ENCODE results near the gene ATP1B2.
A peak's percentile ranks its signal among the peaks of the same experiment; 100 is the strongest.

Gene ATP1B2

DNA sequence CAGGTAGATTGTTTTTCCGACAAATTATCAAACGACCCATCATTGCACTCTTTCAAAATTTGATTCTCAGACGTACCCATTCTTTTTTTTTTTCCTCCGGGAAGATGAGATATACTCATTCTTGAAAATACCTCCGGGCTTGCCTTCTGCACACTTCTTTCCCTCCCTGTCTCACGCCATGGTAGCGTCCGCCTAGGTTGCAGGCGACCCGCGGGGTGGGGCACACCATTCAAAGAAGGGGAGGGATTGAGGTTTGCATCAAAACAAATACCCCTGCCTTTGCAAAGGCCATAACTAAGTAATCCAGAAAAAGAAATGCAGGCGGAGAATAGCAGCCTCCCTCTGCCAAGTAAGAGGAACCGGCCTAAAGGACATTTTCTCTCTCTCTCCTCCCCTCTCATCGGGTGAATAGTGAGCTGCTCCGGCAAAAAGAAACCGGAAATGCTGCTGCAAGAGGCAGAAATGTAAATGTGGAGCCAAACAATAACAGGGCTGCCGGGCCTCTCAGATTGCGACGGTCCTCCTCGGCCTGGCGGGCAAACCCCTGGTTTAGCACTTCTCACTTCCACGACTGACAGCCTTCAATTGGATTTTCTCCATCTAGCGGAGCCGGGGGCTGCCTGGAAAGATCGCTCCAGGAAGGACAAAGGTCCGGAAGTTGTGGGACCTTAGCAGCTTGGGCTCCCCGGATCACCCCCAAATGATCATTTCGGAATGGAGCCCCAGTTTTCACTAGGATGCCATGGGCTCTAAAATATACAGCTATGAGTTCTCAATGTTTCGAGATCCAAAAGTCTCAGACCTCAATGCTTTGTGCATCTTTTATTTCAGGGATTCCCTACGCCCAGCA is 35.7 kb downstream of the ATP1B2 start:
- DNase-seq = peak; percentile 71 to 78

DNA sequence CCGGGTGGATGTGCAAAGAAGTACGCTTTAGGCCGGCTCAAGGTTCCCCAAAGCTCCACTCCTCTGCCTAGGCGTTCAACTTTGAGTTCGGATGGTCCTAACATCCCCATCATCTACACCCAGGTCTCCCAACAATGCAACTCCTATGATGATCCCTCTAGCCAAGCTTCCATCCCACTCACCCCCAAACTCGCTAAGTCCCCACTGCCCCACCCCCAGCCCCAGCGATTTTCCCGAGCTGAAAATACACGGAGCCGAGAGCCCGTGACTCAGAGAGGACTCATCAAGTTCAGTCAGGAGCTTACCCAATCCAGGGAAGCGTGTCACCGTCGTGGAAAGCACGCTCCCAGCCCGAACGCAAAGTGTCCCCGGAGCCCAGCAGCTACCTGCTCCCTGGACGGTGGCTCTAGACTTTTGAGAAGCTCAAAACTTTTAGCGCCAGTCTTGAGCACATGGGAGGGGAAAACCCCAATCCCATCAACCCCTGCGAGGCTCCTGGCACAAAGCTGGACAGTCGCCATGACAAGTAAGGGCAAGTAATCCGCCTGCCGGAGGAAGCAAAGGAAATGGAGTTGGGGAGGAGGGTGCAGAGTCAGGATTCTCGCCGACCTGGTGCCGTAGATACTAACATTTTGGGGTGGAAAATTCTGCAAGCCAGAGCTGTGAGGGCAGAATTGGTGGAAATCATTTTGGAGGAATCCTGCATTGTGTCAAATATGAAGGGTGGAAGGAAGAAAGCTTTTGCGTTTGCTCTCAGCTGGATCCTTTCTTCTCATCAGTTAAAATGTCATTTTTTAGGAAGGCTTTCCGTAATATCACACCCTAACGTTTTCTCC is 36.6 kb downstream of the ATP1B2 start, which contains the start of gene TP53:
TSS of gene TP53 (minus strand) at position 419 of the 836 bp plus-strand sequence. CDS start 10,896 bp downstream, outside the sequence.
- DNase-seq = peak; percentile 84 to 87

DNA sequence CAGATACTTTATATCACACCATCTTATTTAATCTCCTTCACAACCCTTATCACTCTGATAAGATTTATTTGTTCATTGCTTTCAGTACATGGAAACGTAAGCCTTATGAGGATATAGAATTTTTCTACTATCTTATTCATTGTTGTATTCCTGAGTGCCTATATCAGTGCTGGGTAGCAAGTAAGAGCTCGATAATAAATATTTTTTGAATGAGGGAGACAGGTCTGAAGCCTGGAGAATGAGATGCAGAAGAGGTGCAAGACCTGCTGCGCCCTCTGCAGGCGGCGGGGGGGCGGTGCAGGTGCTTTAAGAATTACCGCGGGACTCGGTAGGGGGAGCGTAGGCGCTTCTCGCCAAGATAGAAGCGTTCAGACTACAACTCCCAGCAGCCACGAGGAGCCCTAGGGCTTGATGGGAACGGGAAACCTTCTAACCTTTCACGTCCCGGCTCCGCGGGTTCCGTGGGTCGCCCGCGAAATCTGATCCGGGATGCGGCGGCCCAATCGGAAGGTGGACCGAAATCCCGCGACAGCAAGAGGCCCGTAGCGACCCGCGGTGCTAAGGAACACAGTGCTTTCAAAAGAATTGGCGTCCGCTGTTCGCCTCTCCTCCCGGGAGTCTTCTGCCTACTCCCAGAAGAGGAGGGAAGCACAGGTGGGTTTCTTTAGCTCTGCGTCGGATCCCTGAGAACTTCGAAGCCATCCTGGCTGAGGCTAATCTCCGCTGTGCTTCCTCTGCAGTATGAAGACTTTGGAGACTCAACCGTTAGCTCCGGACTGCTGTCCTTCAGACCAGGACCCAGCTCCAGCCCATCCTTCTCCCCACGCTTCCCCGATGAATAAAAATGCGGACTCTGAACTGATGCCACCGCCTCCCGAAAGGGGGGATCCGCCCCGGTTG is 37.4 kb downstream of the ATP1B2 start, which contains the start of gene WRAP53:
TSS of gene WRAP53 (plus strand) at position 570 of the 900 bp plus-strand sequence. CDS start at position 742, 172 bp downstream.
- peak; percentile 92 to 96 for DNase-seq

DNA sequence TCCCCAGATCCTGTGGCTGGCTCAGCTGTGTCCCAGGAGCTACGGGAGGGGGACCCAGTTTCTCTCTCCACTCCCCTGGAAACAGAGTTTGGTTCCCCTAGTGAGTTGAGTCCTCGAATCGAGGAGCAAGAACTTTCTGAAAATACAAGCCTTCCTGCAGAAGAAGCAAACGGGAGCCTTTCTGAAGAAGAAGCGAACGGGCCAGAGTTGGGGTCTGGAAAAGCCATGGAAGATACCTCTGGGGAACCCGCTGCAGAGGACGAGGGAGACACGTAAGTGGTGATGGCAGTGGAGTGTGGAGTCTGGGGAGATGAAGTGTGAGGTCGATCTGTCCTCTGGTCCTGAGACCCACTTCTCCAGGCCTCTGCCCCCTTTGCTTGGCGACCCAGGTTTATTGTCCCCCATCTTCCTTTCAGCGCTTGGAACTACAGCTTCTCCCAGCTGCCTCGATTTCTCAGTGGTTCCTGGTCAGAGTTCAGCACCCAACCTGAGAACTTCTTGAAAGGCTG is 38.1 kb downstream of the ATP1B2 start:
- no peak for DNase-seq

DNA sequence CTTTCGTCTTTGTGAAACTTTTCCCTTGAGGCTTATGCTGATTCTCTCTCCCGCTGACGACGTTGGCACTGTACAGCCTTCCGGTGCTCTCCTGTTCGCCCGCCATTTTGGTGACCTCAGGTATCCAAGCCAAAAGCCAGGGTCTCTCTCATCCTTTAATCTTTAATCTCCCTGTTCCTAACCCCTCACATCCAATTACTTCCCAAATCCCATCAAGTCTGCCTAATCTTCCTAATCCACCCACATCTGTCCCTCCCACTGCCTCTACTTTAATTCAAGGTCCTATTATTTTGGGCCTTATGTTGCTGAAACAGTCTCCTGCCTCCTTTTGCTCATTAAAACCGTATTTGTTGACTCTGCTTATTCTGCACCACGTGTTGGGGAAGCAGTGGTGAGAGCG is 44.9 kb downstream of the ATP1B2 start:
- no peak for DNase-seq

DNA sequence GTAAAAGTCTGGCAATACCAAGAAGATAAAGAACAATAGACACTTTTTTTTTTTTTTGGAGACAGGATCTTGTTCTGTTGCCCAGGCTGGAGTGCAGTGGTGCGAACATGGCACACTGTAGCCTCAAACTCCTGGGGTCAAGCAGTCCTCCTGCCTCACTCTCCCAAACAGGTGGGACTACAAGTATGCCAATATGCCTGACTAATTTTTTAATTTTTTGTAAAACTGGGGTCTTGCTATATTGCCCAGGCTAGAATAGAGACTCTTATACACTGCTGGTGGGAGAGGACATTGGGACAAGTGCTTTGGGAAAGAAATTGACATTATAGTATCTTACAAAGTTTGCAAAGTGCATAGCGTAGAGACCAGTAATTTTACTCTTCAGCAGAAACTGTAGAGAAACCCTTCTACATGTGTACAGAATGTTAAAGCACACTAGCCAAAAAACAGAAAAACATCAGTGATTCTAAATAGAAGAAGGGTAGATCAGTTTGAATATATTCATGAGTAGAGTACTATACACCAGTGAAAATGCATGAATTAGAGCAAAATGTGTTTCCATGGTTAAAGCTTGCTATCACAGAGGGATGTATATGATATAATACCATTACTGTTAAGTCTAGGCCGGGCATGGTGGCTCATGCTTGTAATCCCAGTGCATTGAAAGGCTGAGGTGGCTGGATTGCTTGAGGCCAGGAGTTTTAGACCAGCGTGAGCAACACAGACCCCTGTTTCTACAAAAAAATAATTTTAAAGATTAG is 47.3 kb downstream of the ATP1B2 start:
- no peak for DNase-seq

DNA sequence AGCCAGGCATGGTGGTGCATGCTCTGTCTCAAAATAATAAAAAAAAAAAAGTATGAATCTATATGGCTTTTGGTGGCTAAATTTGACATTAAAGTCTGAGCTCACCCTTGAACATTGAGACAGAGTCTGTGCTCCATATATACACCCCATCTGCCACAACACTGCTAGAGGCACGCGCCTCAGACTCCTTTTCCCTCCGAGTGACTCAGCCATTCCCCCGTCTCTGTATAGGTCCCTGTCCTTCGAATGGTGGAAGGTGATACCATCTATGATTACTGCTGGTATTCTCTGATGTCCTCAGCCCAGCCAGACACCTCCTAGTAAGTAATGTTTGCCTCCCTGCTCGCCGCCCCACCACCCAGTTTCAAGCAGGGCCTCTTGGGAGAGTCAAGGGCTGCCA is 49.8 kb downstream of the ATP1B2 start:
- DNase-seq = no peak

DNA sequence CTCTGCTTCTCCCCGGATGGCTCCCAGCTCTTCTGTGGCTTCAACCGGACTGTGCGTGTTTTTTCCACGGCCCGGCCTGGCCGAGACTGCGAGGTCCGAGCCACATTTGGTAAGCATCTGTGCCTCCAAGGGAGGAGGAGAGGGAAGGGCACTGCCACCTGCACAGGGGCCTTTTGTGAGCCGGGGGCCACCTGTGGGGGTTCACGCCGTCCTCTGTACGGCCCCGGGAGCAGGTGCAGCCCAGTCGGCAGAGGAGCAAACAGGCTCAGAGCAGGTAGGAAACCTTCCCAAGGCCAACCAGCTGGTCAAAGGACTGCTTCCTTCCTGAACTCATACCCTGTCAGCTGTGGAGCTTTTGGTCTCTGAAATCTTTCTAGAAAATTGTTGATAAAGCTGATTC is 51.0 kb downstream of the ATP1B2 start:
- DNase-seq = no peak

DNA sequence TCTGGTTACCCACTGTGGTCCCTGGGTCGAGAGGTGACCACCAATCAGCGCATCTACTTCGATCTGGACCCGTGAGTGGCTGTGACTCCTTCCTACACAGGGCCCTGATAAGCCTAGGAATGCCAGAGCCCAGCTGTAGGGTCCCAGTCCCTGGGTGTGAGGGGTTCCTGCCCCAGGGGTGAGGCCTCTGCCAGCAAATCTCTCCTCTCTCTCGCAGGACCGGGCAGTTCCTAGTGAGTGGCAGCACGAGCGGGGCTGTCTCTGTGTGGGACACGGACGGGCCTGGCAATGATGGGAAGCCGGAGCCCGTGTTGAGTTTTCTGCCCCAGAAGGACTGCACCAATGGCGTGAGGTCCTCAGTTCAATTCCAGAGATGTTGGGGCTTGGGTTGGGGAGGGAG is 52.0 kb downstream of the ATP1B2 start:
- no peak for DNase-seq

DNA sequence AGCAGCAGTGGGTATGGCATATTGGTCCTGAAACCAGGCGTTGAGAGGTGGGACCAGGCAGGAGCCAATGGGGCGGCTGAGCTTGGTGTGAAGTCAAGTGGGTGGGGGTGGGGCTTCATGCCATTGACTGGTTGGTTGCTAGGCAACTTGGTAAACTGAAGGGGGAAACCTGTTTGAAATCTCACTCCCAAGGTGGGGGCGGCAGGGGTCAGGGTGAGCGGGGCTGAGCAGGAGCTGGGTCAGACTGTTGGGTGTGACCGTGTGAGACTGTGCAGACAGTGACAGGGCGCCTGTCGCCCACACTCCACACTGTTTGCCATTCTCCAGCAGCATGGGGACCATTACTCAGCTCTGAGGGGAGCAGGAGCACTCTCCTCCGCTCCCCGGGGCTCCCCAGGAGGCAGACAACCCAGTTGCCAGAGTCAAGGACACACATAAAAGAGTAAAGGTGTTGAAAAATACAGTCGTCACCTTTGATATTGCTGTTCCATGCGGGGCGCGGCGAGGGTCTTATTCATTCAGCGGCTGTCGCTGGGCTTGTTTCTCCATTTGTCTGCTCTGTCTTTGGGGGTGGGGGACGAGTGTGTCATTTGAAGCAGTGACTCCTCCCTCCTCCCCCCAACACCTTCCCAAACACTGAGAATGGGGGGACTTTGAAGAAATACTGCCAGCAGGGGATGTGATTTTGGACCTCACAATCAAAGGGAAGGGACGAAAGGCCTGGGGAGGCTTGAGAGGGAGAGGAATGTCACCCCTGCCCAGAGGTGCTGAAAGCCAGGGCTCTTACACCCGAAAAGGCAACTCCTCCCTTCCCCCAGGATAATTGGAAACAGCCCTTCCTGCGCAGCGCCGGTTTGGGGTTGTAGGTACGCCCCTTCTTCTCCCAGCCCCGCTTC is 53.1 kb downstream of the ATP1B2 start:
- DNase-seq = no peak

DNA sequence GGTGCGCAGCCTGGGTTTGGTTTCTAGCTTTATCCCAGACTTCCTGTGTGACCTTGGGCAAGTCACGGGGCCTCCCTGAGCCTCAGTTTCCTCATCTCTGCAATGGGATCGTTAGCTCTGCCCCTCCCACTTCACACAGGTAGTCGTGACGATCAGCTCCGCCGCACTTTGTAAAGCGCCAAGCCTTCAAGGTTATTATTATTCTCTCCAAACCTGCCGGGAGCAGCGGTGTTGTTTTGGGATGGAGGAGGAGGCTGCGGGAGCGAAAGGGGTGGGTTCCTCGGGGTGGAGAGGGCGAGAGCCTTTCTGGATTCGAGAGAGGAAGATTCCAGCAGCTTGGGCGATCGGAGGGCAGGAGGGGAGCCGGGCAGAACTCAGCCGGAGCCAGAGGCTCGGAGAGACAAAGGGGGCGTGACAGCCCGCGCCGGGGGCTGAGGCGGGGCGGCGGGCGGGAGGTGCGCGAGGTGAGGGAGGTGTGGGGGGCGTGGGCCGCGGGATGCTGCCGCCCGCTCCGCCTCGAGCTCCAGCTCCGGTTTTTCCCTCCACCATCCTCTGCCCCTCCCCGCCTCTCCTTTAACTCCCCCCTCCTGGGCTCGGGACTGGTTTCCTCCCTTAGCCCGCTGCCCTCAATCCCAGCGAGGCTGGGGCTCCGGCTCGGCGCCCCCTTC is 54.0 kb downstream of the ATP1B2 start, which contains the start of gene EFNB3:
TSS of gene EFNB3 (plus strand) at position 602 of the 668 bp plus-strand sequence. CDS start 397 bp downstream, outside the sequence.
- peak in 1 of 2 donors; percentile 25 for DNase-seq

DNA sequence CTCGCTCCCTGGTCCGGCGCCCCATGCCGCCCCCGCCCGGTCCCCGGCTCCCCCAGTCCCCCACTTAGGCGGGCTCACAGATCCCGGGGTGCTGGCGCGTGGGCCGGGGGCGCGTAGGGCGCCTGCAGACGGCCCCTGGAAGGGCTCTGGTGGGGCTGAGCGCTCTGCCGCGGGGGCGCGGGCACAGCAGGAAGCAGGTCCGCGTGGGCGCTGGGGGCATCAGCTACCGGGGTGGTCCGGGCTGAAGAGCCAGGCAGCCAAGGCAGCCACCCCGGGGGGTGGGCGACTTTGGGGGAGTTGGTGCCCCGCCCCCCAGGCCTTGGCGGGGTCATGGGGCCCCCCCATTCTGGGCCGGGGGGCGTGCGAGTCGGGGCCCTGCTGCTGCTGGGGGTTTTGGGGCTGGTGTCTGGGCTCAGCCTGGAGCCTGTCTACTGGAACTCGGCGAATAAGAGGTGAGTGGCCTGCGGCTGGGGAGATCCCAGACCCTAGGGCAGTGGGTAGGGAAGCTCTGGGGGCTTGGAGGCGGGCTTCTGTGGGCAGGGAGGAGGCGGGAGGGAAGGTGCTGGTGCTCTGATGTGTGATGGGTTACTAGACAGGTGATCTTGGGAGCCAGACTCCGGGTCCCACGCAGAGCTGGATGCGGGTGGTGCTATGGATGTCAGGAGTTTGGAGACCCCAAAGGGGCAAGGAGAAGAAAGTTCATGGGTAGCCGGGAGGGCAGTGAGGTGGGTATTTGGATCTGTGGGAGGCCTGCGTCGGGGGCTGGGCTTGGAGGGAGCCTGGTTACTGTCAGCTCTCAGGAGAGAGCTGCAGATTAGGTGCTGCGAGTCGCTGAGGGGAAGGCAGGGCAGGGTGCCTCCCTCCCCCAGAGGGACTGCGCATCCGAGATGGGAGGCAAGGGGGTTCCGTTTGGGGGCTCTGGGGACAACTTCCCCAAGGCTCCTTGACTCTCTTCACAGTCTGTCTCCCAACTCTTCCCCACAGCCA is 54.8 kb downstream of the ATP1B2 start:
- no peak for DNase-seq

DNA sequence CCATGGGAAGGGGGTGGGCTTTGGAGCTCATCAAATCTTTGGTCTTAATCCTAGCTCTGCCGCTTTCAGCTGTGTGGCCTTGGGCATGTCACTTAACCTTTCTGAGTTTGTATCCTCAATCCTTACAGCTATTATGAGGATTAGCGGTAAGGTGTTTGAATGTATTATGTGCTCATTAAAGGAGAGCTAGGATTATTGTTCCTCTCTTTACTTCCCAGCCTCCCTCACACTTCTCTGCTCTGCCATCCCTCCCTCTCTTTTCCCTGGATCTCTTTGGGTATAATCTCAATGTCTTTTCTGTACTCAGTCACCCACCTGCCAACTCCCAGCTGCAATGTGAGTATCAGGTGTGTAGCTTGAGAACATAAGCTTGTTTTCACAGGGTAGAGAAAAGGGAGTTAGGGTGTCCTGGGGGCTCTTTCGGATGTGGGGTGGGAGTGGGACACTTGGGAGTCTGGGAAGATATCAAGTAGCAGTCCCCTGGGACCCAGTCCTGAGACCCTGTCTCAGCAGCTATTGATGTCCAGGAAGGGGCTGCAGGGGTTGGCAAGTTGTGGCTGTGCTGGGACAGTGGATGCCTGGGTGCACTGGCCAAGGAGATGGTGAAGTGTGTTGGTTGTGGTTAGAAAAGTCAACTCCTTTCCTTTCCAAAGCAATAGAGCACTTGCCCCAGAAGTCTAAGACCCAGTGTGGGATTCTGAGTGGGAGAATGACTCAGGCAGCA is 56.1 kb downstream of the ATP1B2 start:
- DNase-seq = no peak
